NT2/D1 (cell line): Measurements from ENCODE around the gene TENM3.

Experiments
- SUZ12 ChIP-seq: IDR thresholded peaks from 2 replicates; pipeline ENCODE4 v1.6.1; 2011; ENCODE audit not compliant: insufficient read length, insufficient read depth; ENCODE audit errors: extremely low read depth
- YY1 ChIP-seq: IDR thresholded peaks from 2 replicates; pipeline ENCODE4 v1.6.1; 2011; ENCODE audit not compliant: insufficient read length, insufficient read depth
- ZNF274 ChIP-seq: IDR thresholded peaks from 2 replicates; pipeline ENCODE4 v1.6.1; 2011; ENCODE audit warnings: mild to moderate bottlenecking, low read depth, low read length

DNA sequence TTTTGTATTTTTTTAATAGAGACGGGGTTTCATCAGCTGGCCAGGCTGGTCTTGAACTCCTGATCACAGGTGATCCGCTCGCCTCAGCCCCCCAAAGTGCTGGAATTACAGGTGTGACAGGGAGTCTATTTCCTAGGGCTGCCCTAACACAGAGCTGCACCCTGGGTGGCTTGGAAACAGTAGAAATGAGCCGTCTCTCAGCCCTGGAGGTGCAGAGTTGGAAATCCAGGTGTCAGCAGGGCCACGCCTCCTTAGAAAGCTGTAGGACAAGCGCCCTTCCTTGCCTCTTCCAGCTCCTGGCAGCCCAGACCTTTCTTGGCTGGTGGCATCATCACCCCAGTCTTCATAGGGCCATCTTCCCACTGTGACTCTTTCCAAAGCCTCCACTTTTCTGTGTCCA is 602.4 kb downstream of the TENM3 start:
- TF ChIP-seq ZNF274: no peak
- TF ChIP-seq SUZ12: no peak
- TF ChIP-seq YY1: no peak
